Daoy (cell line): Measurements from ENCODE around the gene FAM124A. TPM values are rescaled to one million over a fixed set of nuclear protein-coding genes. Genes with fewer than 3 reads are reported as not detected.
A peak's percentile ranks its signal among the peaks of the same experiment; 100 is the strongest.

ENCODE experiments used
- DNase-seq: peaks from one replicate; pipeline ENCODE4 v3.0.0-alpha.2; 2015; ENCODE audit warnings: low read depth
- total RNA-seq: library from RNA; depleted of rRNA; stranded (reverse); fragments of >200 nt; shearing (Covaris generic); gene quantifications from 2 replicates; pipeline ENCODE4 v1.2.3, GENCODE V29; 2014

FAM124A gene
- total RNA-seq, 1 experiment from 2014 or later: 0.46 TPM

DNA sequence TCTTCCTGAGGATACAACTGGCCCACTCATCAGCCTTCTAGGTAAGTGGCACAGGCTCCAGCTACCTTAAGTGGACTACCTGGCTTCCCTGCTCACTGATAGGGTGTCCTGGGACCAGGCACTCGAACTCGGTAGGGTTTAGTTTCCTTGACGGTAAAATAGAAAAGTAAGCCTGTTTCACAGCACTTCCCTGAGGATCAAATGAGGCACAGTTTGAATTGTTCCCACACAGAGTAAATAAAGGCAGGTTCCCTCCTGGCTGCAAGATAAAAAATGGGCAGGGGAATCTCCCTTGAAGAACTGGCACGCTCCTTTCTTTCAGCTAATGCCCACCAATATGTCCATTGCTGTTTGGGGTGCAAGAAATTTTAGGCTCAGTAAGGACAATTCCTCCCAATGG lies 1.1 kb upstream of the FAM124A start:
- DNase-seq: no peak

DNA sequence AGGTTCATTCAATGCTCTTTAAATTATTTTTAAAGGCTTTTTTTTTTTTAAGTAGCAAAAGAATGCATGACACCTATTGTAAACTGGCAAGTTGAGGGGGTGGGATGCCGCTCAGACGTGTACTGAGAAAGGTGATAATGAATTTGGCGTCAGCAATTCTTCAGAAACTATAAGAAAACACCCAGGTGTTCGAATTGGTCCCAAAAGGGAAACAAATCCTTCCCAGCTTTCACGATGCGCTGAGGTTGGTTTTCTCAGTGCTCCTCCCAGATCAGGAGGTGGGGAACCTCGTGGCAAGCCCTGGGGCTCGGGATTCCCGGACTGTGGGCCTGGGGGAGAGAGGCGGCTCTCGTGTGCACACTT lies 543 bp upstream of the FAM124A start:
- DNase-seq: no peak

DNA sequence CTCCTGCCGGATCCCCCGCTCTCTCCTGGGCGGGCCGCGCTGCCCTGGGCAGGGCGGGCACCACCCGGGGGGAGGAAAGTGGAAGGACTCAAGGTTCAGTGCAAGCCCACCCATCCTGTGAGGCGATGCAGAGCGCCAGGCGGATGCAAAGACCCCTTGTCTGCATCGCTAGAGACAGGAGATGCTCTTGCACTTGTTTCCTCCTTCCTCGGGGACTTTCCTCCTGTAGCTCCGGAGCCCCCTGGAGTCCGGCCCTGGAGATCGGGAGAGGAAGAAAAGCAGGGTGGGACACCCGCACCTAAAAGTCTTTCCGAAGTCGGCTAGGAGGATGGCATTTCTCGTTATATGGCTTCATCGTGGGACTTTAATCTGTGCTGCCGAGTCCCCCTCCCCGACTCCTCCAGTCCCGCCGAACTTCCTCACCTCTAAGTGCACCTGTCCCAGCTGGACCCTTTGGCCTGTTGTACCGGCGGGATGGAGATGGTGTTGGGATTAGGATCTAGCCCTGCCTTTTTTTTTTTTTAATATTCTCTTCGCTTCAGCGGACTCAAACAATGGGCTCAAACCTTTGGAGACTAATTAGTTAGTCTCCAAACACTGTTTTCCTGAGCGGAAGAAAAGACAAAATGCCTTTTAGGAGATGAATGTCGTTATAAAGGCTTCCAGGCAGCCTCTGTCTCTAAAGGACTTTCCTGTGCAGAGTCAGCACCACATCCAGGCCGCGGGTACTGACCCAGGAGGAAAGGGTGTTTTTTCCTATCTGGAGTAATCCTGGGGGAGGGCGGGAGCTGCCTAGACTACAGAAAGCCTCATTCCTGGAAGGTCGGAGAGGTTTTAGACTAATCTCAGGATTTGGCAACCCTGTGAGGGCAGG lies 725 bp downstream of the FAM124A start:
- DNase-seq: peak; percentile 17

DNA sequence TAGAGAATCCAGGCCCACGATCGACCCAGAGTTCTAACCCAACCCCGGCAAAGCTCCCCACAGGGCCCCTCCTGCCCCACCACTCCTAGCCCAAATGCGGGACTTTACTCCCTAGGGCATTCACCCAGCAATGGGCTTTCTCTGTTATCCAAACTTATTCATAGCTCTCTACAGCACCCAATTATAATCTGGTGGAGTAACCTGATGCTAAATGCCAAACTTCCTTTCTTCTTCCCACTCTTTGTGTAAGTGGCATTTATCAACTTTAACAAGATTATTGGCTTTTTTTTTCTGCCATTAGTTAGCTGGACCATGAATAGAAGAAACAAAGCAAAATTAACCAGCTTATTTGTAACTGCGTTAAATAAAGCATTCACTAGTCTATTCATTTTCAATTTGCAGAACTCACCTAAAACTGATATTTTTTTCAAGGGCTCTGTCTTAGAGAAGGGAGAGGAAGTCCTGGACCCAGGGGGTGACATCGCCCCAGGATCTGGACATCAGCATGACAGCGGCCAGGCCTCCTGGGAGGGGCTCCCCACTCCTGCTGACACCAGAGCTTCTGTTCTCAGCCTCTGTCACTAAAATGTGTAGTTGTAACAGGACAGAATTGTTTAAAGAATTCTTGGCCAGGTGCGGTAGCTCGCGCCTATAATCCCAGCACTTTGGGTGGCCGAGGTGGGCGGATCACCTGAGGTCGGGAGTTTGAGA lies 1.5 kb downstream of the FAM124A start:
- DNase-seq: no peak

DNA sequence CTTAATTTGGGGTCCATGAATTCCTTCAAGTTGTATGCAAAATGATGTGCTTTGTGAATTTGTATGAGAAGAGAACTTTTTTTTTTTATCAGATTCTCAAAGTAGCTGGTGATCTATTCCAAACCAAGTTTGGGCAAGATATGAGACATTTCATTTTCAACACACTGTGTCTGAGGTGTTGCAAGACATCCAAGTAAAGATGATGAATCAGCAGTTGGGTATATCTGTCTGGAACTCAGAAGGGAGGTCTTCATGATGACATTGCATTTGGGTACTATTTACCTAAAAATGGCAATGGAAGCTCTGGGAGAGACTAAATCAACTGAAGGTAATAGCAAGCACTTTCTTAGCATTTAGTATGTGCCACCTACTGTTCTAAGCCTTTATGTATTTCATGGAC lies 2.8 kb downstream of the FAM124A start:
- DNase-seq: no peak

DNA sequence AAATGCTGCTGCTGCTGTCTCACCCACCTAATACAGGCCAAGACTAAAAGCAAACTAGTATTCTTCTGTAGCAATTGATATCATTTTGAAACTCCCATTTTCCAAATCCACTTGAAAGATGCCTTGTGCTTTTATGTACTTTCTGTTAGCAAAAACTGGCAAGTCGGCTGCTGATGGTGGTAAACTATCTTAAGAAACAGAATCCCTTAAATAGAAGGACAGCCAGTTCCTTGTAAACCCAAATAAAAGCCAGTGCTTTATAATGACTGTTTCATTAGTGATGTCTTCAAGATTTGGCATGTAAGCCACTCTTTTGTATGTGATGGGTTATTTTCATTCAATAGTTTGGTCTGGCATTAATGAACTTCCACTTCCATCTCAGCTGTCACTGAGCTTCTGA lies 5.2 kb downstream of the FAM124A start:
- no peak for DNase-seq

DNA sequence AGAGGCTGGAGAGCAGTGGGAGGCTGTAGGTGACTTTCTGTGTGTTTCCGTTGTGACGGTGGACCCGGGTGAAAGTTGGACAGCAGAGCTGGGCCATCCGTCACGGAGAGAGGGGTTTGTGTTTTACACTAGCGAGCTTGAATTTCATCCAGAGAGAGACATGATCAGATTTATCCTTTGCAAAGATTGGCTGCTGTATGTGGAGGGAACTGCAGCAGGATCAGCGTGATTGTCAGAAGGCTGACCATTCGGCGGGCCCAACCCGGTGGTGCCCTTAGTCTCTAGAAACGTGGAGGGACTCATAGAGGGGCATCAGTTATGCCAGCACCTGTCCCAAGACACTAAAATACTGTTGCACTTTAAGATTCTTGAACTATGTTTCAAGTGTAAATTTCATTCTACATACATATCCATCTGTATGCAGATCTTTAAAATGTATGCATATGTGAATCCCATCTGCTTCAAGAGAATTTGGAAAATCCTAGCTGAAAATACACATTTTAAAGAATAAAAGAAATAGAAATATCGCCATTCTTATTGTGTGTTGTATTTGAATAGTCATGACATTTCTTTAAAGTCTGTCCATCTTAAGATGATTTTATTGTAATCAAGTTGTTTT lies 7.0 kb downstream of the FAM124A start:
- no peak for DNase-seq

DNA sequence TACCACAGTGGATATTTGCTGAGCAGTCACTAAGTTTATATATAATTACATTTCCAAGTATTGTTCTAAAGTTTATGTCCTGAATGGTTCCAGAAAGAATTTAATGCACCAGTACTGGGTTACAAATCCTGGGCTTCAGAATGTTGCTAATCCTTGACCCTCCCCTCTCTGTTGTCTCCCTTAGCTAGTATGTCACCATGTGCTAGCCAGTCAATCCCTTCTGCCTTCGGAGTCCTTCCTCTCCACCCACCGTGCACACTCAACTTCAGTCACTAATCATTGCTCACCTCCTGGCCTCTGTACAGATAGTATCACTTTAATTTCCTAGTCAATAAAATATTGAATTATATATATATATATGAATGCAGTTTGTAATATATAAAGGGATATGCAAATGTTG lies 7.5 kb downstream of the FAM124A start:
- DNase-seq: no peak

DNA sequence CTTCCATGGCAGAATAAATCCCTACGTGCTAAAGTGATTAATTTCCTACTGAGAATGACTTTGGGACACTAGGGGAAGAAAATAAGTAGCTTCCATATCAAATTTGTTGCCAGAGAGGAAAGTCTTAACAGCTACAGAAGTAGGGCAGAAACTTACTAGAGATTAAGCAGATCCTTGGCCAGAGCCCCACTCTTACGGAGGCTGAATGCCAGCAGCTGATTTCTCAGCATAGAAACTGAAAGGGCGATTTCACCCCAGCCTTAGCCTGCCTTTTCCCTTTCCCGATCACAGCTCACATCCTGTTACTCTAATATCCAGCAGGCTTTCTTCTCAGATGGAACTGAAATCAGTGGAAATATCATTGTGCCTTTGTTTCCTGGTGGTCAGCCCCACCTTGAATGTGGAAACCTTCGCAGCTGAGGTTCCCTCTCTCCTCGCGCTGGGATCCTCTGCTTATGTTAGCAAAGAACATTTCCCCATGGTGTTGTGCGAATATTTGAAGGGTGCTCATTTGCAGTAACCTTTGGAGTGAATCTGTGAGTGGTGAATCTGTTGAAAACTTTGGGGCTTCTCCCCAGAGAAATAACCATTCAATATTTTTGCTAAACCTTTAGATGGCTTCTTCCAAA lies 8.4 kb downstream of the FAM124A start:
- DNase-seq: peak; percentile 12

DNA sequence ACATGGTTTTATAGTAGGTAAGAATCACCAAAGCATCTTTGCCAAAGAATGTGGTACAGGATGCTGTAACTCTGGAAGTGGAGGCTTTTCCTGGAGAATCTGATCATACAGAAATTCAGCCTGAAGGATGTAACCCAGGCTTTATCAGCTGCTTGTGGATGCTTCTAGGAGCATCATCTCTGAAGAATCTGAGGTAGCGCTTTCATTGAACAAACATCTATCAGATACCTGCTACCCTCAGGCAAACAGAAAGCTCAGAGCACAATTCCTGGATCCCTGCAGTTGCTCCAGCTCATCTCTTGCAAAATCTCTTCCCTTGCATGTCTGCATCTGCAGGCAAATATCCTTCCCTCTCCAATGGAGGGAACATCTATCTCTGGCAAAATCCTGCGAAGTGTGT lies 9.3 kb downstream of the FAM124A start:
- no peak for DNase-seq

DNA sequence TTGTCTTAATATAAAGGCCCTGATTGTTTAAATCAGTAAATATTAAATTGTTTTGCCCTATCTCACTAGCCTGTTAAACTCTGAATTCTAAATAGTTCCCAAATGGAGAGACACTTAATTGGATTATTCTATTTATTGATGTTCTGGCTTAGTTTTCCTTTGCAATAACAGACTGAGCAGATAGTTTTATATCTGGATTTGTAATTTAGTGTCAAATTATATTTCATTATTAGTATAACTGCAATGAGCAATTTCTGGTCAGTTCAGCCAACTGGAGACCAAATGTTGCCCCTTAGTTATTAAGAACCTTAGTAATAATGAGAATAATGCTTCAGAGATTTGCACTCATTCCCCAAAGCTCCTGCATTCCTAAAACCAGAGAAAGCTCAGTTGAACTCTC lies 10.1 kb downstream of the FAM124A start:
- DNase-seq: no peak

DNA sequence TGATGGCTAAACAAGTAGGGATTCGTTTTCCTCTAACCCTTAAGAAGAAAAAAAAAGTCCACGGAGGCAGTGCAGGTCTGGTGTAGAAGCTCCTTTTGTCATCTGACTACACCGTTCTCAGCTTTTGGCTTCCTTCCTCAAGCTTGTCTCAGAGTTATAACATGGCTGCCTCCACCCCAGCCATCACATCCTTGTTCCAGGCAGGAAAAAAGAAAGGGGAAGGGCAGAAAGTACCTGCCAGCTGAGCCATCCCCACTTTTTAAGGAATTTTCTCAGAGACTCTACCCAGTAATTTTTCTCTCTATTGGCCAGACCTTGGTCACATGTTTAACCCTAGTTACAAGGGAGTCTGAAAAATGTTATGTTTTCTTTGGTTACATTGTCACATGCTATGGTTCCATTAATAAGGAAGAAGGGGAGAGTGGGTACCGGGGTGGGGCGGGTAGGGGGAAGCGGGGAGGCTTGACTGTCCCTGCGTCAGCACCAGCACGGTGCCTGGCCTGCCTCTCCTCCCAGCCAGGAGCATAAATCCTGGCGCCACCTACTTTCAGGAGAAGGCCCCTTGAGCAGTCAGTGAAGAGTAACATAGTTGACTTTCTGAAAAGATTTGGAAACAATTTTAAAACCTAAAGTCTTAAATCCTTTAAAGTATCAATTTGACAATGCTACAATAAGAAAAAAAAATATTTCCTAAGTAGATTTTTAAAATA lies 11.1 kb downstream of the FAM124A start:
- no peak for DNase-seq

DNA sequence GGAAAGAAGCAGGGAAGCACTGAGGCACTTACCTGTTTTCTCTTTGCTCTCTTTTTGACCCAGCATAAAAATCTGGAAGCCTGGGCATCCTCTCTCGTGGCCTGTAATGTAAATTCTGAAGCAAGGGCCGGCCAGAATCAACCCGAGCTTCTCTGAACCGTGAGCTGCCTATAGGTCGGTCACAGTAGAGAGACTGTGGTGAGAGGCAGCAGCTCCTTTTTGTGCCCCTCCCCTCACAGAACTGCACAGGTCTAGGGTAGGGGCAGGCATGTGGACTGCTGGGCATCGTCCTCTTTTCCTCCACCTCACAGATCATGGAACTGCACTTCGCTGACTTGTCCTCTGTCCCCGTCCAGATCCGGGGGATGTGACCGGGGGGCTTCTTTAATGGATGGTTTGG lies 12.5 kb downstream of the FAM124A start:
- DNase-seq: no peak

DNA sequence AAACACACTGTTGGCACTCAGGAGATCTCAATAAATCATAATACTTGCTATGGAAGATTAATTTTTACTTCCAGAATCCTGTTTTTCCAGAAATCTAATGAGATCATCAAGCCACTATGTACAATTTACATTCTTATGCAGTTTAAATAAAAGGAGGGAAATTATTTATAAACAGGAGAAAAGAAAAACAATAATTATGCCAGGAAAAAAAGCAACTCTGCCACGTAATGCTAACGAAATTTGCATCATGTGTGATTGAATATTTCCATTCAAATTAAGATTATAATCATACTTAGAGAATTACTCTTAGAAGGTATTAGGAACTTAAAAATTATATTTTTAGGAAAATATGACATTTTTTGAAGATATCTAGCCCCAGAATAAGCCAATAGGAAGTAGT lies 13.0 kb downstream of the FAM124A start:
- DNase-seq: no peak

DNA sequence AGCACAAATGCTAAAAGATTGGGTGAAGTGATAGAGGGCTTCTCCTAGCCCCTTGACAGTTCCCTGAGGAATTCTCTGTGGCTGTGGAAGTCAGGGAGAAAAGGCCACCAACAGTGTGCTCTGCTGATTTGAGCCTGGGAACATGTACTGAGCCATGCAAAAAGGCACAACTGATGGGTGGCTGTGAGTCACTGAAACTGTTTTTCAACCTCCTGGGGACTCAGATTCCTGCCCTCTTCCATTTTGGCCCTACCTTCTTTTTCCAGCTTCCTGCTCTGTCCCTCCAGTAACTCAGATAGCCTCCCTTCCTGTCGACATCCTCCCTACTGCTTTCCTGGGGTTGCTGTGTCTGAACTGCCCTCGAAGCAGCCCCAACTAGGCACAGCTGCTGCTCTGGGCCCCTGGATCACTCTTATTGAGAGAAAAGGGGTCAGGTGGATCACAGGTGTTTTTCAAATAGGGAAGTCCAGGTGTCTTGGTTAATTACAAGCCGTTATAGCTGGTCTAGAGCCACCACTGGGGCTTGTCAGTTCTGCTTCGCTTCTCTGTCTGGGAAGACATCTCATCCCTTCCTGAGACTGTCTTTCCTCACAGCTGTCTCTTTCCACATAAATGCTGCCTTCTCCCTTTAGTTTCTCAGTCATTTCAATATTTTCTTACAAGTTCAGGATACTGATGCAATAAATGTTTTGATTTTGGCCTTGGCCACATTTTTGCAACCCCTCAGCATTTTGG lies 13.7 kb downstream of the FAM124A start:
- peak; percentile 3 for DNase-seq

DNA sequence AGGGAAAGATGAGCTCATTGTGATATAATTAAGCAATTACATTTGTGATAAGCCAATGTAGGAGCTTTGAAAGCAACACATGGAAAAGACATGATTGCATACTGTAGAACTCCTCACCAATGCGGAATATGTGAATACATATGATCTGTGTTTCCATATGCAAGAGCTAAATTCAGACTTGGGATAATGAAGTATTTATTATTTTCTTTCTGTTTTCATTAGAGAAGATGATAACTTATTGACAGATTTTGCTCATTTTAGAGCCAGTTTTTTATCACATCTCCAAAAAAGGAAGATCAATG lies 14.2 kb downstream of the FAM124A start:
- DNase-seq: no peak

DNA sequence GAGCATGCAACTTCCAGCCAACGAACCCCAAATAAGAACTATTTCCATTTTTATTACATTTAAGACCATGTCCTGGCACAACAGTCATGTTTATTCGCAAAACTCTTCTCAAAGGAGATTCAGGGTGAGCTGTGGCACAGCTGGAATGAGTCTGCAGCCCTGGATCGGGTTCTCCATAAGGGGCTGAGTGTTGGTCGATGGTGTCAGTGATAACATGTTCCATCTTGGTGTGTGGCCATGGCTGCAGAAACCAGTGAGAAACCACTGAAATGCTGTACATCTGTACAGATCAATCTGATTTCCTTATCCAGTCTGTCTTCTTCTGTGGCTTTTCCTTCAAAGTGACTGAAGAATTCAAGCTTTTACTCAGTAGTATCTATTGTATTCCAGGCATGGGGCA lies 15.2 kb downstream of the FAM124A start:
- no peak for DNase-seq

DNA sequence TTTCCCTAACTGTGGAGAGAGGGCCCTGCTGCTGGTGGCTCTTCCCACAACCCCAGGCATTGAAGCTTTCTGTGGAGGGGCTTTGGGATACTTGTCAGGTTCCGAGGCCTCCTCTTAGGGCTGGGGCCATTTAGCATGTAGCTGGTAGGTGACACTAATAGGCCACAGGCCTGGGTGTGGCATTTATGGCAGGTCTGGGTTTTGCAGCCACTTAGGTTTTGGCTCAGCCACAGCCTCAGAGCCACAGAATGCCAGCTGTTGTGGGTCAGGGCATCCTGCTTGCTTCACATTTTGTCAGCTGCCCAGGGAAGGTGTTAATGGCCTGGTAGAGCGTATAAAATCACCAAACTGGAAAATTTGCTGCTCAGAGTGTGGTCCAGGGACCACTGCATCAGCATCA lies 15.7 kb downstream of the FAM124A start:
- no peak for DNase-seq

DNA sequence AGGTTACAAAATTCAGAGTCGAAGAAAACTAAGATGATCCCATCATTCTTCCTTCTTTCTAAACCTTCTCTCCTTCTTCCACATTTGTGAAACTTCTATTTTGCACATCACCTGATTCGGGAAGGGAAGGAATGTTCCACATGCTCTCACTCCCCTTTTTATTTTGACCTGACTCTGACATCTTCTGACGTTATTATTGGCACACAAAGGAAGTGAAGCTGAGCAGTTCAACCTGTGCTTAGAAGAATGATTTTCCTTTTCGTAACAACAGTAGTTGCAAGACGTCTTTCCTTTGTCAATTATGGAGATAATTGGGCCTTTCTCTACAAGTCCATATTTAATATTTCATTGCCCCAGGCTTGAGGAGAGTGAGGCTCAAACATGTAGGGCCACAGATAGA lies 18.0 kb downstream of the FAM124A start:
- no peak for DNase-seq

DNA sequence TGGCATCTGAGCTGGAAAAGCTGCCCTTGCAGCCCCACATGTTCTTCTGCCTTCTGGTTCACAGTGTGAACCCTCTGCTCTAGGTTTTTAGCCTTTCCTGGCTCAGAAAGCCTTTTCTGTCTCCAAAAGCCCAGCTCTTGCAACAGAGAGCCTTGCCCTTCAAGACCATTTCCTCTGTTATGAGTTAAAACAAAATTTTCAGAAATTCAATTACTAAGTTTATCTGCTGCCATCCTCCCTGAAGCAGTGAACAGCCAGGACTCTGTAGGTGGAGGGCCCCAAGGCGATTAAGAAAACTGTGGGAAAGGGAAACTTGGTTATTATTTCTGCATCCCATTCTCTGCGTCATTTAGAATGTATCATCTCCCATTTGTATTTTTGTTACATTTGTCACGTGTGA lies 18.8 kb downstream of the FAM124A start:
- DNase-seq: no peak

DNA sequence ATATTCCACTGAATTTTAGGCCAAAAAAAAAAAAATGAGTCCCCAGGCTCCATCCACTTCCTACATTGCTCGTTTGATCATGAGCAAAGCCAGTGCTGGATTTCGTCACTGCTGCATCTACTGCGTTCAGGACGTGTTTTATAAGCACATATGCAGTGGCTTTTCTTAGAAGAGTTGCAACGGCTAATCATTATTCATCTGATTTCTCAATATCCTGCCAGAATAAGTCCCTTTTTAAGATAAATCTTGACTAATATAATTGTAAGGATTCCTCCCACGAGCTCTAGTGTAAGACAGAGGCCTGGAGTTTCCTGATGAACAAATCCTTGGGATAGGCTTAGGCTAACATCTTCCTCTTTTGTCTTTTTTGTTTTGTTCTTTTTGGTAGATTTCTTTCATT lies 19.5 kb downstream of the FAM124A start:
- DNase-seq: no peak
